ENCODE data around the gene EXO5.
A peak's percentile ranks its signal among the peaks of the same experiment; 100 is the strongest.

EXO5 gene

GRCh38 chr1:40508375-40509341 lies at the start of gene EXO5:
TSS of gene EXO5 (plus strand) at chr1:40508767. CDS start at chr1:40514545, 5,778 bp downstream.
- Histone ChIP-seq H3K9me3 (peaks cover 0 to 3% (median 1%) of the 10 kb centered on the region in 3 donors), H3K4me3 (peak within 1 kb of the TSS; percentile 82 to 85), H3K27ac (peak within 1 kb of the TSS; percentile 75 to 83), H3K4me1 (peaks cover 0 to 16% (median 10%) of the 10 kb centered on the region in 4 donors), H3K27me3 (no peaks in the 10 kb centered on the region), H3K36me3 (no peaks in the 10 kb centered on the region)
- no peak for TF ChIP-seq CTCF (IDR thresholded peaks at IDR 0.05)
- peak; percentile 80 to 87 for DNase-seq
- intact Hi-C loops (cut with DNase I; ENCODE audit: low total_unique reads), result no loop called here

- TF ChIP-seq CTCF (IDR thresholded peaks at IDR 0.05), result no peak
Observed at GRCh38 chr1:40462956-40463590, 45.5 kb upstream of the EXO5 start.

GRCh38 chr1:40469327-40469726 lies 39.2 kb upstream of the EXO5 start:
- no peaks in the 10 kb centered on the region for H3K27me3 ChIP-seq
- intact Hi-C loops (cut with DNase I; ENCODE audit: low total_unique reads), result no loop called here
- peaks cover 7 to 86% (median 60%) of the 10 kb centered on the region in 3 donors for H3K9me3 ChIP-seq
- H3K4me3 ChIP-seq, result no peak overlapping the region
- no peaks in the 10 kb centered on the region for H3K4me1 ChIP-seq
- H3K36me3 ChIP-seq, result peaks cover 3 to 24% (median 13%) of the 10 kb centered on the region in 3 donors
- no peak for TF ChIP-seq CTCF (IDR thresholded peaks at IDR 0.05)
- no peak overlapping the region for H3K27ac ChIP-seq
- DNase-seq, result no peak

More at GRCh38 chr1:40462956-40463590, 45.5 kb upstream of the EXO5 start:
- Histone ChIP-seq H3K9me3 (peaks cover 18 to 97% (median 94%) of the 10 kb centered on the region in 3 donors), H3K36me3 (peaks cover 39 to 75% (median 70%) of the 10 kb centered on the region in 3 donors), H3K27ac (no peak overlapping the region), H3K4me3 (no peak overlapping the region), H3K27me3 (no peaks in the 10 kb centered on the region), H3K4me1 (no peaks in the 10 kb centered on the region)
- no peak for DNase-seq
- intact Hi-C loops (cut with DNase I; ENCODE audit: low total_unique reads), result no loop called here

GRCh38 chr1:40475268-40475667 lies 33.3 kb upstream of the EXO5 start:
- Histone ChIP-seq H3K4me3 (no peak overlapping the region), H3K36me3 (no peaks in the 10 kb centered on the region), H3K27me3 (no peaks in the 10 kb centered on the region), H3K27ac (no peak overlapping the region), H3K9me3 (peaks cover 4 to 37% (median 5%) of the 10 kb centered on the region in 3 donors), H3K4me1 (peaks cover 0 to 14% (median 8%) of the 10 kb centered on the region in 4 donors)
- no peak for TF ChIP-seq CTCF (IDR thresholded peaks at IDR 0.05)
- intact Hi-C loops (cut with DNase I; ENCODE audit: low total_unique reads), result no loop called here
- DNase-seq, result no peak

GRCh38 chr1:40476924-40477677 lies 31.5 kb upstream of the EXO5 start, which contains the start of gene ZFP69:
TSS of gene ZFP69 (plus strand) at chr1:40477290. CDS start at chr1:40479362, 2,072 bp downstream.
- H3K4me1 ChIP-seq, result peaks cover 0 to 14% (median 8%) of the 10 kb centered on the region in 4 donors
- H3K27ac ChIP-seq, result peak within 1 kb of the TSS; percentile 77 to 80
- TF ChIP-seq CTCF (IDR thresholded peaks at IDR 0.05), result no peak
- peak; percentile 38 to 78 for DNase-seq
- H3K9me3 ChIP-seq, result peaks cover 0 to 22% (median 4%) of the 10 kb centered on the region in 3 donors
- intact Hi-C loops (cut with DNase I; ENCODE audit: low total_unique reads), result no loop called here
- H3K27me3 ChIP-seq, result no peaks in the 10 kb centered on the region
- H3K4me3 ChIP-seq, result peak within 1 kb of the TSS; percentile 76 to 98
- peaks cover 8 to 11% (median 9%) of the 10 kb centered on the region in 3 donors for H3K36me3 ChIP-seq
